K562 (cell line): Measurements from ENCODE around the gene WFIKKN1. TPM values are rescaled to one million over a fixed set of nuclear protein-coding genes. Genes with fewer than 3 reads are reported as not detected.

Source experiments
- ARID1B ChIP-seq: fragments of 450-650 bp; IDR thresholded peaks from 2 replicates; pipeline ENCODE4 v1.6.1; 2016; ENCODE audit warnings: antibody characterized with exemption, mild to moderate bottlenecking, inconsistent platforms
- DACH1 ChIP-seq: fragments of 450-650 bp; IDR thresholded peaks from 2 replicates; pipeline ENCODE4 v1.6.1; 2018; ENCODE audit not compliant: partially characterized antibody
- DPF2 ChIP-seq: fragments of 450-650 bp; IDR thresholded peaks from 2 replicates; pipeline ENCODE4 v1.6.1; 2016
- EP400 ChIP-seq: fragments of 450-650 bp; IDR thresholded peaks from 2 replicates; pipeline ENCODE4 v1.6.1; 2017; ENCODE audit warnings: antibody characterized with exemption, mild to moderate bottlenecking, moderate library complexity
- ESRRA ChIP-seq: fragments of 450-650 bp; IDR thresholded peaks from 2 replicates; pipeline ENCODE4 v1.6.1; 2014; ENCODE audit warnings: low read depth, mild to moderate bottlenecking, moderate library complexity, borderline replicate concordance
- HNRNPK ChIP-seq: fragments of 200-400 bp; formaldehyde crosslinking; IDR thresholded peaks from one replicate; pipeline ENCODE4 v1.6.1; 2018; ENCODE audit warnings: mild to moderate bottlenecking, low read depth, low read length; ENCODE audit not compliant: poor library complexity, severe bottlenecking
- KAT7 ChIP-seq: sonication (generic); formaldehyde crosslinking; IDR thresholded peaks from 2 replicates; pipeline ENCODE4 v1.8.0; 2022; ENCODE audit warnings: missing genetic modification reagents, mild to moderate bottlenecking, borderline replicate concordance
- MYC ChIP-seq, 2 experiments: fragments of 250-450 bp in 1 of 2; sonication (Bioruptor Pico) in 1 of 2; IDR thresholded peaks; 2 replicates each; pipeline versions ENCODE4 v1.5.1 to v1.6.1; 2012 to 2021; ENCODE audit warnings: low read depth in 2 of 2, borderline replicate concordance in 1 of 2, improper control_type of control experiment in 1 of 2, low read length in 1 of 2, mild to moderate bottlenecking in 1 of 2, moderate library complexity in 1 of 2
- NFIC ChIP-seq: fragments of 450-650 bp; IDR thresholded peaks from 2 replicates; pipeline ENCODE4 v1.6.1; 2017; ENCODE audit warnings: mild to moderate bottlenecking, inconsistent platforms
- RBFOX2 ChIP-seq: fragments of 200-400 bp; formaldehyde crosslinking; IDR thresholded peaks from 2 replicates; pipeline ENCODE4 v1.6.1; 2017; ENCODE audit warnings: low read depth, mild to moderate bottlenecking, low read length, moderate library complexity
- SIN3A ChIP-seq, 2 experiments: fragments of 150-350 bp in 1 of 2; IDR thresholded peaks; 2 replicates each; pipeline ENCODE4 v1.6.1; 2011 to 2016; ENCODE audit warnings: borderline replicate concordance in 2 of 2, low read depth in 2 of 2, low read length in 2 of 2, mild to moderate bottlenecking in 2 of 2, moderate library complexity in 2 of 2; ENCODE audit not compliant: control insufficient read depth in 1 of 2
- SLC30A9 ChIP-seq: fragments of 250-450 bp; sonication (Bioruptor Pico); IDR thresholded peaks from 2 replicates; pipeline ENCODE4 v1.8.0; 2022; ENCODE audit warnings: mild to moderate bottlenecking, moderate library complexity
- STAT5B ChIP-seq: fragments of 250-450 bp; sonication (Bioruptor Pico); IDR thresholded peaks from 2 replicates; pipeline ENCODE4 v1.8.0; 2021; ENCODE audit warnings: mild to moderate bottlenecking, inconsistent platforms
- TAF15 ChIP-seq: fragments of 200-400 bp; formaldehyde crosslinking; IDR thresholded peaks from 2 replicates; pipeline ENCODE4 v1.6.1; 2017; ENCODE audit warnings: mild to moderate bottlenecking, low read depth, low read length, moderate library complexity
- ZC3H8 ChIP-seq: fragments of 450-650 bp; IDR thresholded peaks from 2 replicates; pipeline ENCODE4 v1.6.1; 2017
- ZFX ChIP-seq: sonication (generic); formaldehyde crosslinking; IDR thresholded peaks from 2 replicates; pipeline ENCODE4 v1.8.0; 2022; ENCODE audit warnings: mild to moderate bottlenecking, missing genetic modification reagents, moderate library complexity
- polyA plus RNA-seq, 8 experiments: library from polyadenylated mRNA; depleted of rRNA in 4 of 8; stranded (reverse) in 5 of 8; unstranded in 3 of 8; fragments of >200 nt; fragmentation: Nextera tagmentation in 2 of 8; fragmentation: Illumina TruSeq in 1 of 8; extraction: Ambion mirVana in 2 of 8; extraction: Trizol in 1 of 8; gene quantifications; 2 replicates each; pipeline versions ENCODE4 v1.2.1 to v1.2.3, GENCODE V29; 2011 to 2014; ENCODE audit warnings: inconsistent platforms in 1 of 8, missing spikeins in 1 of 8
- total RNA-seq, 7 experiments: library from RNA; depleted of rRNA in 6 of 7; stranded (reverse); fragments of >200 nt in 6 of 7; fragmentation: Illumina TruSeq in 2 of 7; extraction: Trizol in 2 of 7; gene quantifications; 2 replicates each; pipeline versions ENCODE4 v1.2.1 to v1.2.3, GENCODE V29; 2011 to 2021; ENCODE audit warnings: low replicate concordance in 1 of 7
- TF ChIP-seq, protein P1 (sequence below): fragments of 450-650 bp; IDR thresholded peaks from 2 replicates; pipeline ENCODE4 v1.6.1; 2016; ENCODE audit warnings: low read depth, mild to moderate bottlenecking, moderate library complexity
- TF ChIP-seq, protein P2 (sequence below): sonication (generic); formaldehyde crosslinking; IDR thresholded peaks from 2 replicates; pipeline ENCODE4 v1.8.0; 2022; ENCODE audit warnings: mild to moderate bottlenecking, missing genetic modification reagents
- TF ChIP-seq, protein P3 (sequence below), 2 experiments: fragments of 450-650 bp; conservative IDR thresholded peaks; 2 replicates each; pipeline ENCODE4 v1.6.1; 2017; ENCODE audit warnings: mild to moderate bottlenecking in 2 of 2, moderate library complexity in 2 of 2
- TF ChIP-seq, protein P4 (sequence below): fragments of 450-650 bp; IDR thresholded peaks from 2 replicates; pipeline ENCODE4 v1.6.1; 2017; ENCODE audit warnings: mild to moderate bottlenecking, moderate library complexity

The WFIKKN1 gene
- total and polyA plus RNA-seq, 9 of the 15 experiments (the other 6 are each of a cell fraction or from before 2014, with no cell fraction given) = 0.14 to 1.1 (median 0.50) TPM; not detected in 4

DNA sequence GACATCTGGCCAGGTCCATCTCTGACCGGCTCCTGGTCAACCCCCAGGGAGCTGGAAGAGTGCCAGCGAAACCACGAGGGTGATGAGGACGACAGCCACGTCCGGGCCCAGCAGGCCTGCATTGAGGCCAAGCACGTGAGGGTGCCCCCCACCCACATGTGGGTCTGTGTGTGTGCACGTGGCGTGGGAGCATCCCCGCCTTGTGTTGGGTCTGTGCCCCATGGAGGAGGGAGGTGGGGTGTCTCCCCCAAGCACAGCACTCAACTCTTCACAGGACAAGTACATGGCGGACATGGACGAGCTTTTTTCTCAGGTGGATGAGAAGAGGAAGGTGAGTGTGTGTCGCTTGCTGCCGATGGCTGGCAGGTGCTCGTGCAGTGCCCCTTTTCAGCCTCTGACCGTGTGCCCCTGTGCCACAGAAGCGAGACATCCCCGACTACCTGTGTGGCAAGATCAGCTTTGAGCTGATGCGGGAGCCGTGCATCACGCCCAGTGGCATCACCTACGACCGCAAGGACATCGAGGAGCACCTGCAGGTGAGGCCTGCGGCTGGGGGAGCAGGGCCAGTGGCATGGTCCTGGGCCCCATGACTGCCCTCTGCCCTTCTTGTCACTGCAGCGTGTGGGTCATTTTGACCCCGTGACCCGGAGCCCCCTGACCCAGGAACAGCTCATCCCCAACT, 51.1 kb downstream of the WFIKKN1 start (continued):
- no peak; the same call in 1 of the 2 replicates for TF ChIP-seq ESRRA
- peak; percentile 52 for TF ChIP-seq RBFOX2
- TF ChIP-seq SIN3A (IDR thresholded peaks at IDR 0.05; ENCODE audit: borderline replicate concordance in 2 of 2, control insufficient read depth in 1 of 2, low read depth in 2 of 2, low read length in 2 of 2) = peak; percentile 22 to 71; a peak in 2 of 4 replicates
- TF ChIP-seq, protein P1, sequence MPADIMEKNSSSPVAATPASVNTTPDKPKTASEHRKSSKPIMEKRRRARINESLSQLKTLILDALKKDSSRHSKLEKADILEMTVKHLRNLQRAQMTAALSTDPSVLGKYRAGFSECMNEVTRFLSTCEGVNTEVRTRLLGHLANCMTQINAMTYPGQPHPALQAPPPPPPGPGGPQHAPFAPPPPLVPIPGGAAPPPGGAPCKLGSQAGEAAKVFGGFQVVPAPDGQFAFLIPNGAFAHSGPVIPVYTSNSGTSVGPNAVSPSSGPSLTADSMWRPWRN = no peak
- no peak for TF ChIP-seq KAT7
- peak; percentile 90 for TF ChIP-seq MYC (IDR thresholded peaks at IDR 0.05; ENCODE audit: low read depth, low read length)
- TF ChIP-seq MYC (CRISPR knock-in tag; IDR thresholded peaks at IDR 0.05; ENCODE audit: borderline replicate concordance, low read depth) = no peak
- TF ChIP-seq TAF15 = no peak
- TF ChIP-seq SLC30A9 (CRISPR knock-in tag) = no peak
- no peak for TF ChIP-seq ARID1B
- TF ChIP-seq DPF2 = peak; percentile 33; the same call in 1 of the 2 replicates
- TF ChIP-seq, protein P2, sequence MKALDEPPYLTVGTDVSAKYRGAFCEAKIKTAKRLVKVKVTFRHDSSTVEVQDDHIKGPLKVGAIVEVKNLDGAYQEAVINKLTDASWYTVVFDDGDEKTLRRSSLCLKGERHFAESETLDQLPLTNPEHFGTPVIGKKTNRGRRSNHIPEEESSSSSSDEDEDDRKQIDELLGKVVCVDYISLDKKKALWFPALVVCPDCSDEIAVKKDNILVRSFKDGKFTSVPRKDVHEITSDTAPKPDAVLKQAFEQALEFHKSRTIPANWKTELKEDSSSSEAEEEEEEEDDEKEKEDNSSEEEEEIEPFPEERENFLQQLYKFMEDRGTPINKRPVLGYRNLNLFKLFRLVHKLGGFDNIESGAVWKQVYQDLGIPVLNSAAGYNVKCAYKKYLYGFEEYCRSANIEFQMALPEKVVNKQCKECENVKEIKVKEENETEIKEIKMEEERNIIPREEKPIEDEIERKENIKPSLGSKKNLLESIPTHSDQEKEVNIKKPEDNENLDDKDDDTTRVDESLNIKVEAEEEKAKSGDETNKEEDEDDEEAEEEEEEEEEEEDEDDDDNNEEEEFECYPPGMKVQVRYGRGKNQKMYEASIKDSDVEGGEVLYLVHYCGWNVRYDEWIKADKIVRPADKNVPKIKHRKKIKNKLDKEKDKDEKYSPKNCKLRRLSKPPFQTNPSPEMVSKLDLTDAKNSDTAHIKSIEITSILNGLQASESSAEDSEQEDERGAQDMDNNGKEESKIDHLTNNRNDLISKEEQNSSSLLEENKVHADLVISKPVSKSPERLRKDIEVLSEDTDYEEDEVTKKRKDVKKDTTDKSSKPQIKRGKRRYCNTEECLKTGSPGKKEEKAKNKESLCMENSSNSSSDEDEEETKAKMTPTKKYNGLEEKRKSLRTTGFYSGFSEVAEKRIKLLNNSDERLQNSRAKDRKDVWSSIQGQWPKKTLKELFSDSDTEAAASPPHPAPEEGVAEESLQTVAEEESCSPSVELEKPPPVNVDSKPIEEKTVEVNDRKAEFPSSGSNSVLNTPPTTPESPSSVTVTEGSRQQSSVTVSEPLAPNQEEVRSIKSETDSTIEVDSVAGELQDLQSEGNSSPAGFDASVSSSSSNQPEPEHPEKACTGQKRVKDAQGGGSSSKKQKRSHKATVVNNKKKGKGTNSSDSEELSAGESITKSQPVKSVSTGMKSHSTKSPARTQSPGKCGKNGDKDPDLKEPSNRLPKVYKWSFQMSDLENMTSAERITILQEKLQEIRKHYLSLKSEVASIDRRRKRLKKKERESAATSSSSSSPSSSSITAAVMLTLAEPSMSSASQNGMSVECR (CRISPR knock-in tag) = 0 out of 2 replicates have a peak, but pooled peaks have one; percentile 42
- TF ChIP-seq, protein P3, sequence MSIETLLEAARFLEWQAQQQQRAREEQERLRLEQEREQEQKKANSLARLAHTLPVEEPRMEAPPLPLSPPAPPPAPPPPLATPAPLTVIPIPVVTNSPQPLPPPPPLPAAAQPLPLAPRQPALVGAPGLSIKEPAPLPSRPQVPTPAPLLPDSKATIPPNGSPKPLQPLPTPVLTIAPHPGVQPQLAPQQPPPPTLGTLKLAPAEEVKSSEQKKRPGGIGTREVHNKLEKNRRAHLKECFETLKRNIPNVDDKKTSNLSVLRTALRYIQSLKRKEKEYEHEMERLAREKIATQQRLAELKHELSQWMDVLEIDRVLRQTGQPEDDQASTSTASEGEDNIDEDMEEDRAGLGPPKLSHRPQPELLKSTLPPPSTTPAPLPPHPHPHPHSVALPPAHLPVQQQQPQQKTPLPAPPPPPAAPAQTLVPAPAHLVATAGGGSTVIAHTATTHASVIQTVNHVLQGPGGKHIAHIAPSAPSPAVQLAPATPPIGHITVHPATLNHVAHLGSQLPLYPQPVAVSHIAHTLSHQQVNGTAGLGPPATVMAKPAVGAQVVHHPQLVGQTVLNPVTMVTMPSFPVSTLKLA (conservative IDR thresholded peaks at IDR 0.05) = peak; percentile 91 to 94
- TF ChIP-seq, protein P4, sequence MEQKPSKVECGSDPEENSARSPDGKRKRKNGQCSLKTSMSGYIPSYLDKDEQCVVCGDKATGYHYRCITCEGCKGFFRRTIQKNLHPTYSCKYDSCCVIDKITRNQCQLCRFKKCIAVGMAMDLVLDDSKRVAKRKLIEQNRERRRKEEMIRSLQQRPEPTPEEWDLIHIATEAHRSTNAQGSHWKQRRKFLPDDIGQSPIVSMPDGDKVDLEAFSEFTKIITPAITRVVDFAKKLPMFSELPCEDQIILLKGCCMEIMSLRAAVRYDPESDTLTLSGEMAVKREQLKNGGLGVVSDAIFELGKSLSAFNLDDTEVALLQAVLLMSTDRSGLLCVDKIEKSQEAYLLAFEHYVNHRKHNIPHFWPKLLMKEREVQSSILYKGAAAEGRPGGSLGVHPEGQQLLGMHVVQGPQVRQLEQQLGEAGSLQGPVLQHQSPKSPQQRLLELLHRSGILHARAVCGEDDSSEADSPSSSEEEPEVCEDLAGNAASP = no peak
- TF ChIP-seq NFIC = peak; percentile 98
- peak; percentile 68; the same call in 1 of the 2 replicates for TF ChIP-seq EP400
- TF ChIP-seq HNRNPK = no peak
- TF ChIP-seq STAT5B (CRISPR knock-in tag) = no peak
- TF ChIP-seq ZC3H8 = no peak
- TF ChIP-seq ZFX (CRISPR knock-in tag) = peak; percentile 72
- TF ChIP-seq DACH1 = peak; percentile 26
